IMR-90 (cell line): ENCODE measurements around the gene IFRD2. TPM values are rescaled to one million over a fixed set of nuclear protein-coding genes. Genes with fewer than 3 reads are reported as not detected.
A peak's percentile ranks its signal among the peaks of the same experiment; 100 is the strongest.

Experiments used
- ATAC-seq: fragments of 200-7000 bp; cut with Tn5 transposase; 2 replicates; pipeline ENCODE4 v1.9.1; 2020; ENCODE audit warnings: low read depth, mild to moderate bottlenecking, moderate library complexity
- BruUV-seq: library from RNA; stranded (reverse); fragments of 400-500 nt; replicated peaks from 2 replicates; lab custom pipeline; 2021; lab: Mats Ljungman, UMichigan
- CTCF ChIA-PET: fragments of 300-600 bp; formaldehyde crosslinking; extraction: SDS; loops from one replicate; lab custom pipeline; 2021; ENCODE audit warnings: antibody characterized with exemption; lab: Yijun Ruan, JAX
- POLR2A ChIA-PET: fragments of 300-600 bp; sonication (Branson Sonifier 250); formaldehyde crosslinking; loops from one replicate; lab custom pipeline; 2022; ENCODE audit warnings: antibody characterized with exemption; ENCODE audit not compliant: unreplicated experiment; lab: Charles Lee
- DNase-seq: peaks from one replicate; pipeline ENCODE4 v3.0.0; 2013
- H2AFZ ChIP-seq: replicated peaks from 2 replicates; pipeline ENCODE3; 2013; ENCODE audit warnings: low read length, mild to moderate bottlenecking; ENCODE audit not compliant: poor library complexity
- H2AK5ac ChIP-seq: 2 replicates; pipeline ENCODE4 v1.6.1; 2013; ENCODE audit warnings: low read depth, low read length, inconsistent platforms
- H2AK9ac ChIP-seq: replicated peaks from 2 replicates; pipeline ENCODE3; 2013; ENCODE audit warnings: mild to moderate bottlenecking, low read depth, low read length, moderate library complexity; ENCODE audit not compliant: poor library complexity
- H2BK120ac ChIP-seq: 2 replicates; pipeline ENCODE4 v1.6.1; 2013; ENCODE audit warnings: low read depth, low read length, inconsistent platforms
- H2BK15ac ChIP-seq: 3 replicates; pipeline ENCODE4 v1.6.1; 2013; ENCODE audit warnings: low read depth, low read length, inconsistent platforms
- H2BK20ac ChIP-seq: 2 replicates; pipeline ENCODE4 v1.6.1; 2013; ENCODE audit warnings: low read depth, mild to moderate bottlenecking, inconsistent platforms, low read length, moderate library complexity
- H2BK5ac ChIP-seq: 2 replicates; pipeline ENCODE4 v1.6.1; 2013; ENCODE audit warnings: mild to moderate bottlenecking, low read depth, low read length, inconsistent platforms; ENCODE audit not compliant: poor library complexity, severe bottlenecking
- H3K14ac ChIP-seq: replicated peaks from 2 replicates; pipeline ENCODE4 v1.6.1; 2013; ENCODE audit warnings: low read depth, low read length, inconsistent platforms
- H3K18ac ChIP-seq: 2 replicates; pipeline ENCODE4 v1.6.1; 2013; ENCODE audit warnings: low read depth, low read length, control low read depth
- H3K23ac ChIP-seq: 2 replicates; pipeline ENCODE4 v1.6.1; 2013; ENCODE audit warnings: low read depth, low read length, inconsistent platforms
- H3K27ac ChIP-seq: 2 replicates; pipeline ENCODE4 v1.5.1; 2013; ENCODE audit warnings: mild to moderate bottlenecking, control low read depth, low read length; ENCODE audit not compliant: insufficient read depth
- H3K27me3 ChIP-seq: 2 replicates; pipeline ENCODE4 v1.6.1; 2013; ENCODE audit warnings: low read length; ENCODE audit not compliant: control insufficient read depth, insufficient read depth
- H3K36me3 ChIP-seq: 2 replicates; pipeline ENCODE4 v1.6.1; 2013; ENCODE audit warnings: low read length, mixed read lengths; ENCODE audit not compliant: control insufficient read depth, insufficient read depth
- H3K4ac ChIP-seq: 2 replicates; pipeline ENCODE4 v1.6.1; 2013; ENCODE audit warnings: low read depth, low read length, inconsistent platforms
- H3K4me1 ChIP-seq: 2 replicates; pipeline ENCODE4 v1.6.1; 2013; ENCODE audit warnings: low read length, mixed read lengths; ENCODE audit not compliant: control insufficient read depth, insufficient read depth
- H3K4me2 ChIP-seq: 2 replicates; pipeline ENCODE4 v1.6.1; 2013; ENCODE audit warnings: low read depth, mild to moderate bottlenecking, control low read depth, low read length, moderate library complexity
- H3K4me3 ChIP-seq: 2 replicates; pipeline ENCODE4 v1.5.1; 2013; ENCODE audit warnings: low read depth, mild to moderate bottlenecking, control low read depth, low read length, moderate library complexity; ENCODE audit not compliant: insufficient read depth
- H3K56ac ChIP-seq: 2 replicates; pipeline ENCODE4 v1.6.1; 2013; ENCODE audit warnings: low read length, inconsistent platforms; ENCODE audit not compliant: insufficient read depth; ENCODE audit errors: extremely low read depth
- H3K79me1 ChIP-seq, 2 experiments: 2 replicates each; pipeline ENCODE4 v1.6.1; 2013; ENCODE audit warnings: low read length in 2 of 2, inconsistent platforms in 1 of 2, low read depth in 1 of 2
- H3K9ac ChIP-seq: 2 replicates; pipeline ENCODE4 v1.6.1; 2013; ENCODE audit warnings: low read depth, low read length, control low read depth
- H3K9me1 ChIP-seq: 2 replicates; pipeline ENCODE4 v1.6.1; 2013; ENCODE audit warnings: low read length, inconsistent platforms; ENCODE audit not compliant: insufficient read depth
- H3K9me3 ChIP-seq: 2 replicates; pipeline ENCODE4 v1.6.1; 2013; ENCODE audit warnings: low read length; ENCODE audit not compliant: control insufficient read depth, insufficient read depth
- H4K20me1 ChIP-seq: 2 replicates; pipeline ENCODE4 v1.6.1; 2013; ENCODE audit warnings: low read length, inconsistent platforms; ENCODE audit not compliant: insufficient read depth
- H4K5ac ChIP-seq: 2 replicates; pipeline ENCODE4 v1.6.1; 2013; ENCODE audit warnings: mild to moderate bottlenecking, low read depth, low read length, control low read depth
- H4K8ac ChIP-seq, 2 experiments: 2 replicates each; pipeline ENCODE4 v1.6.1; 2013; ENCODE audit warnings: low read depth in 2 of 2, low read length in 2 of 2, control low read depth in 1 of 2, inconsistent platforms in 1 of 2
- H4K91ac ChIP-seq: 2 replicates; pipeline ENCODE4 v1.6.1; 2013; ENCODE audit warnings: low read depth, low read length, inconsistent platforms; ENCODE audit not compliant: insufficient read depth
- BHLHE40 ChIP-seq: fragments of 150-350 bp; IDR thresholded peaks from 2 replicates; pipeline ENCODE4 v1.6.1; 2016; ENCODE audit warnings: mild to moderate bottlenecking, low read depth, low read length
- FOS ChIP-seq: fragments of 150-350 bp; IDR thresholded peaks from 2 replicates; pipeline ENCODE4 v1.6.1; 2016; ENCODE audit warnings: low read depth, low read length
- POLR2A ChIP-seq: IDR thresholded peaks from 2 replicates; pipeline ENCODE4 v1.6.1; 2012; ENCODE audit warnings: mild to moderate bottlenecking, low read depth, low read length
- RFX5 ChIP-seq: IDR thresholded peaks from 2 replicates; pipeline ENCODE4 v1.8.0; 2012; ENCODE audit warnings: low read depth, mild to moderate bottlenecking, low read length, moderate library complexity
- WGBS, 2 experiments: methylation state at CpG; one replicate each; pipeline versions ENCODE4 v1.1.5 to v1.1.7; 2013; ENCODE audit warnings: missing lambda C conversion rate in 2 of 2; ENCODE audit not compliant: insufficient read length in 1 of 2; ENCODE audit errors: extremely low coverage in 2 of 2; 5-methylcytosine and 5-hydroxymethylcytosine counted together
- dilution Hi-C: fragments of 300-500 bp; cut with HindIII; formaldehyde crosslinking; loops from one replicate; pipeline ENCODE4 v1.14.3; 2018; ENCODE audit warnings: low sequenced_read_pairs; ENCODE audit not compliant: unreplicated experiment
- in situ Hi-C: fragments of 300-500 bp; cut with MboI; formaldehyde crosslinking; loops from 3 replicates; pipeline ENCODE4 v1.14.3; 2019; ENCODE audit warnings: low sequenced_read_pairs, inconsistent platforms, mixed read lengths
- intact Hi-C: fragments of 100-400 bp; cut with micrococcal nuclease; formaldehyde crosslinking; loops from 2 replicates; pipeline ENCODE4 v1.10.0; 2022
- polyA plus RNA-seq, 3 experiments: library from polyadenylated mRNA; depleted of rRNA; stranded (reverse); fragments of >200 nt; gene quantifications; 2 replicates each; pipeline ENCODE4 v1.2.3, GENCODE V29; 2012; ENCODE audit warnings: low replicate concordance in 1 of 3
- total RNA-seq: library from RNA; depleted of rRNA; stranded (reverse); fragments of >200 nt; gene quantifications from 2 replicates; pipeline ENCODE4 v1.2.3, GENCODE V29; 2012

The IFRD2 gene
- total and polyA plus RNA-seq, 2 of the 4 experiments (the other 2 are of a cell fraction) = 52.7 to 79.1 TPM

- Histone ChIP-seq H3K4ac (peak overlapping the region; percentile 100), H2AK9ac (peak overlapping the region; percentile 97), H3K9me1 (peaks cover 45% of the 10 kb centered on the region), H3K4me1 (peaks cover 69% of the 10 kb centered on the region), H4K8ac (peak overlapping the region; percentile 99; a peak in 3 of 4 replicates), H3K56ac (no peak overlapping the region), H3K27me3 (no peaks in the 10 kb centered on the region), H3K27ac (peak overlapping the region; percentile 97), H3K4me2 (no peak overlapping the region), H2BK15ac (peak overlapping the region; percentile 97), H3K23ac (no peak overlapping the region; the same call in 1 of the 2 replicates), H3K9ac (peak overlapping the region; percentile 53; the same call in 1 of the 2 replicates), H2AK5ac (peak overlapping the region; percentile 100), H4K20me1 (no peaks in the 10 kb centered on the region), H2BK120ac (peak overlapping the region; percentile 97), H3K4me3 (no peak overlapping the region), H2AFZ (no peak overlapping the region), H3K18ac (peak overlapping the region; percentile 82), H2BK5ac (peak overlapping the region; percentile 85), H3K9me3 (no peaks in the 10 kb centered on the region), H3K79me1 (peaks cover 7 to 64% of the 10 kb centered on the region in 2 experiments; a peak in 3 of 4 replicates), H3K14ac (peak overlapping the region; percentile 83), H3K36me3 (no peaks in the 10 kb centered on the region), H4K5ac (peak overlapping the region; percentile 94), H4K91ac (peak overlapping the region; percentile 99), H2BK20ac (peak overlapping the region; percentile 96)
- intact Hi-C loops (no loop called here), dilution Hi-C loops (no loop called here), in situ Hi-C loops (no loop called here)
- 33% methylated on average over 1 of the region's 1 CpG; no CpG with 5 or more reads in 1 of the 2 experiments for WGBS, 2 experiments
- DNase-seq = no peak
- no peak for TF ChIP-seq BHLHE40
- TF ChIP-seq POLR2A = no peak
- no peak for TF ChIP-seq RFX5
- TF ChIP-seq FOS = no peak
- CTCF ChIA-PET = interaction anchor here (0.7 kb wide), 1 partner anchor 9 kb away, joined by 4 read pairs; no protein-coding TSS in a partner anchor
- no peak for ATAC-seq
- BruUV-seq = no TSS peak
- POLR2A ChIA-PET = no interaction called here
Observed at GRCh38 chr3:50265571-50265970, 26.7 kb downstream of the IFRD2 start.
